Measurements from ENCODE around the gene ST6GALNAC2. TPM values are rescaled to one million over a fixed set of nuclear protein-coding genes. Genes with fewer than 3 reads are reported as not detected.
A peak's percentile ranks its signal among the peaks of the same experiment; 100 is the strongest.

Gene ST6GALNAC2
- total RNA-seq (2022) (10.5 and 11.6 TPM in 2 replicates), Bru-seq, nascent RNA (percentile 51 among the genes with signal in this experiment), BruChase-seq, experiment 1, labeled RNA remaining after a 6-hour chase (percentile 58 among the genes with signal in this experiment), BruChase-seq, experiment 2, labeled RNA remaining after a 2-hour chase (percentile 62 among the genes with signal in this experiment)
- long read RNA-seq, transcript ST6GALNAC2-201 (9 exons, 2,170 nt), result major isoform, 12 of 18 reads
- long read RNA-seq, partial matches to known transcripts, result 0 of 18 reads
- long read RNA-seq, other reads (novel, unspliced or antisense), result 6 of 18 reads

DNA sequence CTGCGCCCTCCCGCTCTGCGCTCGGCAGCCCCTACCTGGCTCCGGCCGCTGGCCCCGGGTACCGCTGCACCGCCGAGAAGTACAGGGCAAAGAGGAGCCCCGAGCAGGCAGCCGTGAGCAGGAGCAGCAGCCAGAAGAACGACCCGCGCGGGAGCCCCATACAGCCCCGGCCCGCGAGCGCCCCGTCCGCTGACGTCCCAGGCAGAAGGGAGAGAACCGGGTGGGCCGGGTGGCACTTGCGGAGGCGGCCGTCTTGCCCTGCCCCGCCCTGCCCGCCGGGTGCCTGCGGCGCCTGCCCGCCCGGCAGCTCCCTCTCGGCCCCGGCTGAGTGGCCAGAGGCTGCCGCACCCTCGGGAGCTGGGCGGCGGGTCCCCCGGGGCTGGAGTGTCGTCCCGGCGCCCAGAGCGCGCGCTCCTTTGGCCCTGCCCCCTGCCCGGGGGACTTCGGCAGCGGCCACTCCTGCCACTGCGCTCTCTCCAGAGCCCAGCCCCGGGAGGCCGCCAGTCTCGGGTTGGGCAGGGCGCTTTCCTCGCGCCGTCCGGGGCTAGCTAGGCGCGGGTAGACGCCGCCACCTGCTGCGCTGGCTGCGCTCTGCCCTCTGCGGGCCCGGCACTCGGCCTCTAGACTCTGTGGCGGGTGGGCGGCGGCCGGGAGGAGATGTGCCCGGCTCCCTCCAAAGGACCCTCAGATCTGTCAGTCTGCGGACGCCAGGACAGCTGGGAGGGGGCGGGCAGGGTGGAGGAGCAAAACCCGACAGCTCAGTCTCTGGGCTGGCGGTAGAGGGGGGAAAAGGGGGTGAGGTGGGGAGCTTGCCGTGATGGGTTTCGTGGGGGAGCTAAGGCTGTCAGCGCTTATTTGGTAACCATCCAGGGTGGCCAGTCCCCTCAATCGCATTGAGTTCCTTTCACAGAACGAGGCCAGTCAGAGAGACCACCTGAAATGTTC lies at the start of gene ST6GALNAC2:
Gene ST6GALNAC2, minus strand, starts transcription at position 212 of the 945 bp plus-strand sequence. Its CDS starts 52 bp downstream, at position 160.
- no peak for TF ChIP-seq CTCF (IDR thresholded peaks at IDR 0.05; ENCODE audit: unreplicated experiment)
- Mint-ChIP-seq H3K27ac (ENCODE audit: unreplicated experiment) (no peak within 1 kb of the TSS), H3K4me1 (ENCODE audit: low read depth, unreplicated experiment) (peaks cover 9% of the 10 kb centered on the region), H3K36me3 (ENCODE audit: insufficient read depth, unreplicated experiment) (peaks cover 34% of the 10 kb centered on the region), H3K4me3 (ENCODE audit: low read depth, unreplicated experiment) (peak within 1 kb of the TSS; percentile 78), H3K27me3 (ENCODE audit: unreplicated experiment) (peaks cover 10% of the 10 kb centered on the region), H3K9me3 (ENCODE audit: low read depth, unreplicated experiment) (no peaks in the 10 kb centered on the region)
- peak; percentile 86 for DNase-seq
- CTCF ChIA-PET, result interaction anchor here (1.0 to 2.1 kb wide), 7 partner anchors 19 to 95 kb away, joined by 3 to 12 read pairs (median 5); no protein-coding TSS in a partner anchor
- BruUV-seq (replicated peaks), result no TSS peak
- intact Hi-C loops (cut with micrococcal nuclease; ENCODE audit: unreplicated experiment), result no loop called here

- Mint-ChIP-seq H3K27ac (ENCODE audit: unreplicated experiment) (no peak overlapping the region), H3K4me1 (ENCODE audit: low read depth, unreplicated experiment) (peaks cover 38% of the 10 kb centered on the region), H3K36me3 (ENCODE audit: insufficient read depth, unreplicated experiment) (peaks cover 18% of the 10 kb centered on the region), H3K4me3 (ENCODE audit: low read depth, unreplicated experiment) (no peak overlapping the region), H3K27me3 (ENCODE audit: unreplicated experiment) (no peaks in the 10 kb centered on the region), H3K9me3 (ENCODE audit: low read depth, unreplicated experiment) (no peaks in the 10 kb centered on the region)
- CTCF ChIA-PET, result no interaction called here
- DNase-seq, result no peak
- no peak for TF ChIP-seq CTCF (IDR thresholded peaks at IDR 0.05; ENCODE audit: unreplicated experiment)
- BruUV-seq (replicated peaks), result no TSS peak
- intact Hi-C loops (cut with micrococcal nuclease; ENCODE audit: unreplicated experiment), result no loop called here
Measured at GRCh38 chr17:76635039-76635438, 49.4 kb upstream of the ST6GALNAC2 start.

- Mint-ChIP-seq H3K4me3 (ENCODE audit: low read depth, unreplicated experiment) (no peak overlapping the region), H3K27me3 (ENCODE audit: unreplicated experiment) (no peaks in the 10 kb centered on the region), H3K9me3 (ENCODE audit: low read depth, unreplicated experiment) (no peaks in the 10 kb centered on the region), H3K4me1 (ENCODE audit: low read depth, unreplicated experiment) (peaks cover 32% of the 10 kb centered on the region), H3K27ac (ENCODE audit: unreplicated experiment) (no peak overlapping the region), H3K36me3 (ENCODE audit: insufficient read depth, unreplicated experiment) (peaks cover 24% of the 10 kb centered on the region)
- TF ChIP-seq CTCF (IDR thresholded peaks at IDR 0.05; ENCODE audit: unreplicated experiment), result no peak
- intact Hi-C loops (cut with micrococcal nuclease; ENCODE audit: unreplicated experiment), result no loop called here
- no peak for DNase-seq
- CTCF ChIA-PET, result no interaction called here
- no TSS peak for BruUV-seq (replicated peaks)
Measured at GRCh38 chr17:76633628-76634328, 48.1 kb upstream of the ST6GALNAC2 start.
